Vagina (tissue), 2 donors: ENCODE data around the gene PSMC3. TPM values are rescaled to one million over a fixed set of nuclear protein-coding genes. Genes with fewer than 3 reads are reported as not detected.
A peak's percentile ranks its signal among the peaks of the same experiment; 100 is the strongest.

Source experiments
- DNase-seq, 2 donors: peaks; one replicate each; pipeline ENCODE4 v3.0.0-alpha.2; 2017; ENCODE audit errors: extremely low spot score in 2 of 2
- H3K27ac ChIP-seq: fragments of 200-600 bp; sonication (generic); one replicate; pipeline ENCODE4 v1.5.1; 2019
- H3K27me3 ChIP-seq: fragments of 200-600 bp; sonication (generic); one replicate; pipeline ENCODE4 v1.5.1; 2019
- H3K36me3 ChIP-seq, 2 donors: fragments of 200-600 bp; sonication (generic); one replicate each; pipeline ENCODE4 v1.5.1; 2017 to 2019
- H3K4me1 ChIP-seq: fragments of 200-600 bp; sonication (generic); one replicate; pipeline ENCODE4 v1.5.1; 2019
- H3K4me3 ChIP-seq, 2 donors: fragments of 200-600 bp; sonication (generic); 1 replicate in 1 of 2; 2 replicates in 1 of 2; pipeline ENCODE4 v1.5.1; 2016 to 2019
- H3K9me3 ChIP-seq: fragments of 200-600 bp; sonication (generic); one replicate; pipeline ENCODE4 v1.5.1; 2019
- POLR2A ChIP-seq, 2 donors: fragments of 450-650 bp; IDR thresholded peaks; one replicate each; pipeline ENCODE4 v1.6.1; 2017; ENCODE audit warnings: antibody characterized with exemption in 2 of 2, mild to moderate bottlenecking in 2 of 2, moderate library complexity in 2 of 2
- POLR2AphosphoS5 ChIP-seq, 2 donors: sonication (generic); formaldehyde crosslinking; IDR thresholded peaks; one replicate each; pipeline ENCODE4 v1.9.0; 2017; ENCODE audit warnings: antibody characterized with exemption in 2 of 2, mild to moderate bottlenecking in 2 of 2, low read depth in 1 of 2; ENCODE audit not compliant: insufficient read depth in 1 of 2
- intact Hi-C: fragments of 100-400 bp; cut with DNase I; formaldehyde crosslinking; loops from one replicate; pipeline ENCODE4 v1.15.1; 2023
- total RNA-seq: library from RNA; depleted of rRNA; stranded (reverse); fragments of >200 nt; gene quantifications from one replicate; pipeline ENCODE4 v1.2.3, GENCODE V29; 2016
- TF ChIP-seq, protein P1 (sequence below), 3 experiments: fragments of 450-650 bp in 2 of 3; fragments of 200-600 bp in 1 of 3; sonication (generic) in 1 of 3; IDR thresholded peaks; one replicate each; pipeline ENCODE4 v1.5.1; 2017 to 2019; ENCODE audit warnings: antibody characterized with exemption in 3 of 3, mild to moderate bottlenecking in 2 of 3, moderate library complexity in 2 of 3

Gene PSMC3
- total RNA-seq, 1 donor from 2014 or later = 89.6 TPM

DNA sequence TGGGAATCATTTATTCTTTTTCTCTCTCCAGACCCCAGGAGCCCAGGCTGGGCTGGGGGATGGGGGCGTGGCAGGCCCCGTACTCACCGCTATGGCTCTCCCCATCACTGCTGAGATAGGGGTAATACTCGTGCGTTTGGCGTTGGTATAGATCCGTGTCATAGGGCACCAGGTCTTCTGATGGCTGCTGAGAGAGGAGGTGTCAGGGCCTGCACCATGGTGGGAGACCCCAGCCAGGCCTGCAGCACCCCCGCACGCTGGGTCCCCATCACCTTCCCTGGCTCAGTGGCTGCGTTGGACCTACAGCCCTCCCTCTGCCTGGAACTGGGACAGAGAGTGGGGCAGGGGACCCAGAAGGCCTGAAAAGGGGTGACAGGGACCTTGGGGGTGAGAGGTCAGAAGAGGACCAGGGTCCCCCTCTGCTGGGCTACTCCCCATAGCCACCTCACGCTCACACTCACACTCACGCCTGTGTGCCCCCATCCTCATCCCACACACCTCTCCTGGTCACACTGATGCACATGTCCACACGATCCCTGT, 50.6 kb downstream of the PSMC3 start:
- DNase-seq = no peak
- H3K4me3 ChIP-seq = peak overlapping the region in 1 of 2 donors; percentile 2
- no peak for TF ChIP-seq POLR2AphosphoS5 (IDR thresholded peaks at IDR 0.05; ENCODE audit: insufficient read depth in 1 of 2, low read depth in 1 of 2)
- no peak for TF ChIP-seq POLR2A (IDR thresholded peaks at IDR 0.05)
- TF ChIP-seq, protein P1, sequence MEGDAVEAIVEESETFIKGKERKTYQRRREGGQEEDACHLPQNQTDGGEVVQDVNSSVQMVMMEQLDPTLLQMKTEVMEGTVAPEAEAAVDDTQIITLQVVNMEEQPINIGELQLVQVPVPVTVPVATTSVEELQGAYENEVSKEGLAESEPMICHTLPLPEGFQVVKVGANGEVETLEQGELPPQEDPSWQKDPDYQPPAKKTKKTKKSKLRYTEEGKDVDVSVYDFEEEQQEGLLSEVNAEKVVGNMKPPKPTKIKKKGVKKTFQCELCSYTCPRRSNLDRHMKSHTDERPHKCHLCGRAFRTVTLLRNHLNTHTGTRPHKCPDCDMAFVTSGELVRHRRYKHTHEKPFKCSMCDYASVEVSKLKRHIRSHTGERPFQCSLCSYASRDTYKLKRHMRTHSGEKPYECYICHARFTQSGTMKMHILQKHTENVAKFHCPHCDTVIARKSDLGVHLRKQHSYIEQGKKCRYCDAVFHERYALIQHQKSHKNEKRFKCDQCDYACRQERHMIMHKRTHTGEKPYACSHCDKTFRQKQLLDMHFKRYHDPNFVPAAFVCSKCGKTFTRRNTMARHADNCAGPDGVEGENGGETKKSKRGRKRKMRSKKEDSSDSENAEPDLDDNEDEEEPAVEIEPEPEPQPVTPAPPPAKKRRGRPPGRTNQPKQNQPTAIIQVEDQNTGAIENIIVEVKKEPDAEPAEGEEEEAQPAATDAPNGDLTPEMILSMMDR (IDR thresholded peaks at IDR 0.05) = no peak
- intact Hi-C loops = loop anchor here (5.0 to 10.0 kb wide), 2 partner anchors 77 to 239 kb away; no protein-coding TSS in a partner anchor
- no peaks in the 10 kb centered on the region for H3K36me3 ChIP-seq
- no peak overlapping the region for H3K27ac ChIP-seq
- no peaks in the 10 kb centered on the region for H3K9me3 ChIP-seq
- H3K4me1 ChIP-seq = no peaks in the 10 kb centered on the region
- no peaks in the 10 kb centered on the region for H3K27me3 ChIP-seq

GRCh38 chr11:47375020-47375419, 51.2 kb downstream of the PSMC3 start:
- intact Hi-C loops = loop anchor here (5.0 to 10.0 kb wide), 2 partner anchors 77 to 240 kb away; no protein-coding TSS in a partner anchor
- TF ChIP-seq POLR2AphosphoS5 (IDR thresholded peaks at IDR 0.05; ENCODE audit: insufficient read depth in 1 of 2, low read depth in 1 of 2) (no peak), POLR2A (IDR thresholded peaks at IDR 0.05) (no peak)
- TF ChIP-seq, protein P1 (IDR thresholded peaks at IDR 0.05) = no peak
- H3K9me3 ChIP-seq = no peaks in the 10 kb centered on the region
- H3K36me3 ChIP-seq = no peaks in the 10 kb centered on the region
- no peak for DNase-seq
- no peaks in the 10 kb centered on the region for H3K4me1 ChIP-seq
- H3K27ac ChIP-seq = no peak overlapping the region
- no peak overlapping the region for H3K4me3 ChIP-seq
- H3K27me3 ChIP-seq = no peaks in the 10 kb centered on the region

- Histone ChIP-seq H3K9me3 (no peaks in the 10 kb centered on the region), H3K27ac (no peak overlapping the region), H3K4me1 (no peaks in the 10 kb centered on the region), H3K4me3 (no peak overlapping the region), H3K27me3 (no peaks in the 10 kb centered on the region), H3K36me3 (no peaks in the 10 kb centered on the region)
- no peak for DNase-seq
- intact Hi-C loops = loop anchor here (5.0 to 10.0 kb wide), 2 partner anchors 78 to 240 kb away; no protein-coding TSS in a partner anchor
- TF ChIP-seq, protein P1 (IDR thresholded peaks at IDR 0.05) = no peak
- TF ChIP-seq POLR2A (IDR thresholded peaks at IDR 0.05) (no peak), POLR2AphosphoS5 (IDR thresholded peaks at IDR 0.05; ENCODE audit: insufficient read depth in 1 of 2, low read depth in 1 of 2) (no peak)
Measured at GRCh38 chr11:47374720-47375019, 51.6 kb downstream of the PSMC3 start.

GRCh38 chr11:47373876-47374719, 52.1 kb downstream of the PSMC3 start:
- no peak for DNase-seq
- no peaks in the 10 kb centered on the region for H3K9me3 ChIP-seq
- intact Hi-C loops = loop anchor here (10.0 kb wide), 1 partner anchor 241 kb away; no protein-coding TSS in a partner anchor
- no peaks in the 10 kb centered on the region for H3K4me1 ChIP-seq
- H3K4me3 ChIP-seq = no peak overlapping the region
- no peaks in the 10 kb centered on the region for H3K27me3 ChIP-seq
- no peak overlapping the region for H3K27ac ChIP-seq
- TF ChIP-seq, protein P1 (IDR thresholded peaks at IDR 0.05) = peak; percentile 61 to 95 (median 91)
- no peak for TF ChIP-seq POLR2A (IDR thresholded peaks at IDR 0.05)
- TF ChIP-seq POLR2AphosphoS5 (IDR thresholded peaks at IDR 0.05; ENCODE audit: insufficient read depth in 1 of 2, low read depth in 1 of 2) = peak in 1 of 2 donors; percentile 28
- H3K36me3 ChIP-seq = no peaks in the 10 kb centered on the region

- TF ChIP-seq, protein P1 (IDR thresholded peaks at IDR 0.05) = no peak
- no peak for TF ChIP-seq POLR2A (IDR thresholded peaks at IDR 0.05)
- TF ChIP-seq POLR2AphosphoS5 (IDR thresholded peaks at IDR 0.05; ENCODE audit: insufficient read depth in 1 of 2, low read depth in 1 of 2) = no peak
- no peak for DNase-seq
- no peak overlapping the region for H3K27ac ChIP-seq
- no peaks in the 10 kb centered on the region for H3K4me1 ChIP-seq
- no peak overlapping the region for H3K4me3 ChIP-seq
- no peaks in the 10 kb centered on the region for H3K27me3 ChIP-seq
- no peaks in the 10 kb centered on the region for H3K9me3 ChIP-seq
- H3K36me3 ChIP-seq = no peaks in the 10 kb centered on the region
- intact Hi-C loops = loop anchor here (10.0 kb wide), 1 partner anchor 242 kb away; no protein-coding TSS in a partner anchor
Measured at GRCh38 chr11:47372422-47372821, 53.8 kb downstream of the PSMC3 start.
